DMS79 treated with DMSO at 0.1 percent for 48 hours (cell line): ENCODE measurements around the gene GMEB2.
"Not testable (repeated sequence)": the region's sequence is repeated elsewhere in the genome, so short reads cannot be mapped to it uniquely, and the experiment has no call there.

Experiments
- DNase-seq: peaks from one replicate; lab custom pipeline; 2025; lab: John Stamatoyannopoulos, UW

GMEB2 gene

GRCh38 chr20:63626424-63627128, at the start of gene GMEB2:
Gene GMEB2 (minus strand): TSS chr20:63627101. CDS start chr20:63619397, 7,704 bp downstream.
- peak; percentile 79 for DNase-seq

GRCh38 chr20:63675681-63676368, 48.9 kb upstream of the GMEB2 start:
- DNase-seq = no peak

- DNase-seq = no peak
These were observed 47.0 kb upstream of the GMEB2 start for GRCh38 chr20:63673951-63674350.

- no peak for DNase-seq
These were observed 45.8 kb upstream of the GMEB2 start for GRCh38 chr20:63672666-63673065.

- not testable (repeated sequence) for DNase-seq
These were observed 44.8 kb upstream of the GMEB2 start for GRCh38 chr20:63671695-63672094.

GRCh38 chr20:63668351-63668750, 41.5 kb upstream of the GMEB2 start:
- no peak for DNase-seq

GRCh38 chr20:63667858-63668257, 41.0 kb upstream of the GMEB2 start:
- no peak for DNase-seq

- DNase-seq = no peak
These were observed 38.8 kb upstream of the GMEB2 start for GRCh38 chr20:63665708-63666107.

- DNase-seq = no peak
These were observed 38.1 kb upstream of the GMEB2 start for GRCh38 chr20:63664861-63665594.

- DNase-seq = no peak
These were observed 37.4 kb upstream of the GMEB2 start for GRCh38 chr20:63664143-63664851.

GRCh38 chr20:63663332-63664066, 36.6 kb upstream of the GMEB2 start:
- no peak for DNase-seq

- no peak for DNase-seq
These were observed 35.9 kb upstream of the GMEB2 start for GRCh38 chr20:63662813-63663189.

- no peak for DNase-seq
These were observed 35.3 kb upstream of the GMEB2 start for GRCh38 chr20:63661959-63662812.

- DNase-seq = no peak
These were observed 34.2 kb upstream of the GMEB2 start for GRCh38 chr20:63661108-63661507.

- DNase-seq = no peak
These were observed 33.7 kb upstream of the GMEB2 start for GRCh38 chr20:63660622-63661021.

GRCh38 chr20:63660174-63660573, 33.3 kb upstream of the GMEB2 start:
- DNase-seq = not testable (repeated sequence)

- no peak for DNase-seq
These were observed 32.5 kb upstream of the GMEB2 start for GRCh38 chr20:63659370-63659769.

- no peak for DNase-seq
These were observed 31.9 kb upstream of the GMEB2 start for GRCh38 chr20:63658749-63659187.

GRCh38 chr20:63657937-63658748, 31.2 kb upstream of the GMEB2 start, which contains the start of gene RTEL1:
Gene RTEL1 (plus strand): TSS chr20:63658312. CDS start chr20:63659403, 1,091 bp downstream.
- peak; percentile 88 for DNase-seq
